Erythroblast (primary cell): ENCODE measurements around the gene PROX1.
"Not testable (repeated sequence)": the region's sequence is repeated elsewhere in the genome, so short reads cannot be mapped to it uniquely, and the experiment has no call there.

ENCODE experiments used
- DNase-seq, 2 experiments: peaks; one replicate each; lab custom pipeline; 2025; lab: John Stamatoyannopoulos, UW
- GATA1 ChIP-seq: IDR thresholded peaks from 2 replicates; pipeline ENCODE4 v1.6.1; 2011; ENCODE audit warnings: low read depth, mild to moderate bottlenecking, control low read depth, low read length, moderate library complexity
- POLR2A ChIP-seq: IDR thresholded peaks from 2 replicates; pipeline ENCODE4 v1.6.1; 2011; ENCODE audit warnings: mild to moderate bottlenecking, low read length

PROX1 gene

GRCh38 chr1:214068979-214069378 is 81.2 kb downstream of the PROX1 start:
- DNase-seq: no peak
- TF ChIP-seq POLR2A: no peak
- TF ChIP-seq GATA1: no peak

DNA sequence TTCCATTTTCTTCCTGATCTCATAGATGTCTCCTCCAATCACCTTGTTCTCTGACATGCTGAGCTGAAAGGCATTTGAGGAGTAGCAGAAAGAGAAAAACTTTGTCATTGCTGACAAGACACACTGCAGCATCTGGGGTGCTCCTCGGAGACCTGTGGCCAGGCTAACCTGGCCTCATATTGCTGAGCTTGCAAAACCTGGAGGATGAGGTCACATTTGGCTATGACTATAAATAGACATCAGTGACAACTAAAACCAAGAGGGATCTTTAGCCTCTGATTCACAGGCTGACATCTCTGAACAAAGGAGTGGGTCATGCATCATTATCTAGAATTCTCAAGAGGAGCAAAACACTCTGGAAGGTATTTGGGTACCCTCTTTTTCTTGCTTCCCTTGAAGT is 83.7 kb downstream of the PROX1 start:
- TF ChIP-seq GATA1: no peak
- TF ChIP-seq POLR2A: no peak
- DNase-seq: no peak

DNA sequence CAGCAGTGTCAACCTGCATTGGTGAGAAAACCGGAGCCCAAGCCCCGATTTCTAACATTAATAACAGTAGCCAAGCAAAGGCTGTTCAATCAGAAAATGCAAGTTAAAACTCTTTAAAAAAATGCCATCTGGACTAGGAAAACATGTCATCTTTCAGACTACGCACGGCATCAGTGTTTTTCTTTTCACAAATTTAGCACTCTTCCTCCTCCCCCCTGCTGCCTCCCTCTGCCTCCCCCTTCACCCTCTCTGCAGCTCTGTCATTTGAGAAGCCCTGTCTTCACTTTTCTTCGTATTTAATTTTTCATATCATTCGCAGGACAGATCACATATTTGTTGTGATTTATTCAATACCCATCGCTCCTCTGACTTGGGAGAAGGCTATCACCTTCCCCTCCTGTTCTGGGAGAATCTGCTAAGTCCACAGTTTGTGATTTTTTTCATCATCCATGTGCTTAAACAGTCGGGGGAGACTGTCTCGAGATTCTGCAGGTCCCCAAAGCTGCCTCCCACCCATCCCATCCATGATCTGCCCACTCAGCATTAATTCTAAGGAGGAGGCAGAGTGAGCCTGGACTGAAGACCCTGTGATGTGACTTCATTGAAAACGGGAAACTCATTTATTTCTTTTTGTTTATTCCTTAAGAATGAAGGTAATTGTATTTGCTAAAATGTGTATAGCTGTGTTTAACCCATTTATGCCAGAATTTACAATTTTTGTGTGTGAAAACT is 84.8 kb downstream of the PROX1 start:
- DNase-seq: no peak
- no peak for TF ChIP-seq GATA1
- no peak for TF ChIP-seq POLR2A

GRCh38 chr1:214074477-214074876 is 86.7 kb downstream of the PROX1 start:
- no peak for DNase-seq
- TF ChIP-seq GATA1: no peak
- TF ChIP-seq POLR2A: no peak

DNA sequence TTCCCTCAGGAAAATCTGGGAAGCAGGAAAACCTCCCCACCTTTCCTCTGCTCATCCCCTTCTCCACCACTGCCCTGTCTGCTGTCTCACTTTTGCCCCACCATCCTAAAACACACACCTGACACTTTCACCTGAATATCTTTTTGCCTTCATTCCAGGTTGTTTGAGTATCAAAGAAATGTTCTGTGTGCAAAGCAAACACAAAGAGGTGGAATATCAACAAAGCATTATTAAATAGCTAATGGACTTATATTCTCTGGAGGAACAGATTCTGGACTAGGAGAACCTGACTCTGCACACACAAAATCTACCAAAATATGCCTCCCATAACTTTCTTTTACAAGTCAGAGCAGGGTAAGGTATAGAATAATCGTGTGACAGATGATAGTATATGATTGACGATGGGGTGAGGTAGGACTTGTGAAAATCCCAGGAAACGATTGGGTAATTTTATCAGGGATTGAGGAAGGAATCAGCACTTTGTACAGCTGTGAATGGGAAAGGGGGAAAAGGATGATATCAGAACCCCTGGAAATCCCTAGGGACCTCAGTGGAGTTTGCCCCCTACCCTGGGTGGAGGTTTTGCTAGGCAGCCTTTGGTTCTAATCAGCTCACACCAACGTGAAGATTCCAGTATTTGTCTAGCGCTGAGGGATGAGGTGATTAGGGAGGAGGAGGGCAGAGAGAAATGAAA is 87.7 kb downstream of the PROX1 start:
- DNase-seq: no peak

DNA sequence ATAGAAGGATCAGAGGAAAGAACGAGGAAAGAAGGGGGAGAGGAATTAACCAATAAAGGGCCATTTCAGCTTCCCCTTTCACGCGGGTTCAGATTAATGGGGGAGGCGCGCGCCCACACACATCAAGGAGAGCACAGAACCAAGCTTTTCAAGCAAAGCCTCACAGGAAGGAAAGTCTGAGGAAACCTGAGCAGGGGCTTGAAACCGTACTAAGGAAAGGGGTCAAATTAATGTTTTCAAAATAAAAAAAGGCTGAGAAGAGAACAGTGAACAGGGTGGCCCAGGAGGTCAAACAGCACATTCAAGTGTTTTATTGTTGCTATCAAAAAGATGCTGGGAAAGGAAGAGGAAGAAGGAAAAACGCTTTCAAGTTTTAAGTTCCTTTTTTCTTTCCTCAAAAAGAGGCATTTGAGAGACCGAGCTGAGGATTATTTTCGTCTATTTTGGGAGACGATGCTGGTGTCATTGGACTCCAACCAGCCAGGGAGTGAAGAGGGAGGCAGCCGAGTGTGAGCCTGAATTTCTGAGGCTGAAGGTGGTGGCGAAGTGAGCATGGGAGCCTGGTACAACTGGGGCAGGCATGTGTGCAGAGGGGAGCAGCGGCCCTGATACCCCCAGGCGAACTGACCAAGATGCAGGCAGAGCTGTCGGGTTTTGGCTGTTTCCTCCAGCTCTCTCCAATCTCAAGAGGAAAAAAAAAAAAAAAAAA is 88.4 kb downstream of the PROX1 start:
- no peak for TF ChIP-seq GATA1
- no peak for DNase-seq

More for the DNA sequence above, 87.7 kb downstream of the PROX1 start:
- TF ChIP-seq GATA1 (no peak), POLR2A (no peak)

GRCh38 chr1:214076708-214077065 is 88.9 kb downstream of the PROX1 start:
- no peak for DNase-seq
- no peak for TF ChIP-seq POLR2A
- TF ChIP-seq GATA1: no peak

GRCh38 chr1:214078950-214079349 is 91.2 kb downstream of the PROX1 start:
- TF ChIP-seq GATA1 (no peak), POLR2A (no peak)
- no peak for DNase-seq

DNA sequence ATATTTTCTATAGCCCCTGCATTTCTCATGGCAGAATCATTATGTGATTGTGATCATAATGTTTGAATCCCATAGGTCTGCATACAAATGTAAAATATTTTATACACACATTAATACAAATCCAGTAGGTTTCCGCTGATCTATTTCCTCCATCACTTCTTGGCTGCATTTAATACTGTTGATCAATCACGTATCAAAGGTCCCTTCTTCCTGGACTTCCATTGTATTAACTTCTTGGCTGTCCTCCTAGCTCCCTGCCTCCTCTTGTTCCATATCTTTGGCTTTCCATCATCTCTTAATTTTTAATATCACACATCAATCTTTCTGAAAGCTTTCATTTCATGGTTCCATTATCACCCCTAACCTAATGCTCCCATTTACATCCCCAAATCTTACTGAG is 97.6 kb downstream of the PROX1 start:
- TF ChIP-seq POLR2A (no peak), GATA1 (no peak)
- DNase-seq: no peak

- no peak for DNase-seq
- TF ChIP-seq POLR2A: no peak
- no peak for TF ChIP-seq GATA1
Measured at GRCh38 chr1:214086945-214087344, 99.2 kb downstream of the PROX1 start.

GRCh38 chr1:214089003-214089402 is 101.2 kb downstream of the PROX1 start:
- not testable (repeated sequence) for DNase-seq
